Activated T-helper 17 cell treated with anti-CD3 and anti-CD28 coated beads, Interleukin-2, amount 50 U/mL, for 72 hours (primary cell): ENCODE results near the gene AZIN2. TPM values are rescaled to one million over a fixed set of nuclear protein-coding genes. Genes with fewer than 3 reads are reported as not detected.

Experiments used
- ATAC-seq: fragments of 150-1000 bp; cut with Tn5 transposase; replicated peaks from 2 replicates; pipeline ENCODE4 v1.10.0; 2021; ENCODE audit warnings: mild to moderate bottlenecking, moderate library complexity
- H3K27ac Mint-ChIP-seq: one replicate; pipeline ENCODE4 v1.8.0; 2022; ENCODE audit warnings: mixed read lengths
- H3K27me3 Mint-ChIP-seq: one replicate; pipeline ENCODE4 v1.8.0; 2022; ENCODE audit warnings: mixed read lengths
- H3K36me3 Mint-ChIP-seq: one replicate; pipeline ENCODE4 v1.8.0; 2022; ENCODE audit warnings: low read depth, mild to moderate bottlenecking, mixed read lengths
- H3K4me1 Mint-ChIP-seq: one replicate; pipeline ENCODE4 v1.8.0; 2022; ENCODE audit warnings: mixed read lengths
- H3K4me3 Mint-ChIP-seq: one replicate; pipeline ENCODE4 v1.8.0; 2022; ENCODE audit warnings: mild to moderate bottlenecking, mixed read lengths
- H3K9me3 Mint-ChIP-seq: one replicate; pipeline ENCODE4 v1.8.0; 2022; ENCODE audit warnings: mixed read lengths
- total RNA-seq, 2 donors: library from RNA; stranded (reverse); gene quantifications; one replicate each; pipeline ENCODE4 v1.2.3, GENCODE V29; 2022

Gene AZIN2
- total RNA-seq, 2 donors from 2014 or later: 3.4 to 3.7 TPM

- Mint-ChIP-seq H3K36me3 (peaks cover 9% of the 10 kb centered on the region), H3K27me3 (no peaks in the 10 kb centered on the region), H3K9me3 (no peaks in the 10 kb centered on the region), H3K27ac (no peak overlapping the region), H3K4me1 (peaks cover 8% of the 10 kb centered on the region), H3K4me3 (no peak overlapping the region)
- no peak for ATAC-seq
Observed at GRCh38 chr1:33169290-33170055, 88.5 kb downstream of the AZIN2 start.

Other genes starting within 250 kb of the AZIN2 start
- gene FNDC5, start 210.2 kb upstream of the AZIN2 start, total RNA-seq: not detected
- gene HPCA, start 194.7 kb upstream of the AZIN2 start, total RNA-seq: under 1 TPM in 1 of 2 donors, not detected in 1; 0.98 TPM
- gene TMEM54, start 179.8 kb upstream of the AZIN2 start, total RNA-seq: under 1 TPM; 0.37 to 0.80 TPM
- gene RNF19B, start 116.3 kb upstream of the AZIN2 start, total RNA-seq: 10 to 100 TPM; 32.2 to 65.6 TPM
- 100 to 1,000 TPM; 304 to 372 TPM for gene AK2, start 44.3 kb upstream of the AZIN2 start, total RNA-seq
- gene TRIM62, start 100.9 kb downstream of the AZIN2 start, total RNA-seq: 1 to 10 TPM; 4.3 to 6.5 TPM
- 1 to 10 TPM; 3.6 to 4.3 TPM for gene ZNF362, start 175.3 kb downstream of the AZIN2 start, total RNA-seq
- not detected for gene A3GALT2, start 239.9 kb downstream of the AZIN2 start, total RNA-seq